Lung (tissue), 12 donors: Measurements from ENCODE around the gene TTC32. TPM values are rescaled to one million over a fixed set of nuclear protein-coding genes. Genes with fewer than 3 reads are reported as not detected.

ENCODE experiments used
- ATAC-seq: fragments of 200-7000 bp; cut with Tn5 transposase; one replicate; pipeline ENCODE4 v1.9.1; 2020; ENCODE audit warnings: moderate number of reproducible peaks; ENCODE audit not compliant: insufficient read depth, low FRiP score
- DNase-seq, 3 donors: peaks; one replicate each; pipeline ENCODE4 v3.0.0-alpha.2; 2013 to 2017
- H3K27ac ChIP-seq, 2 donors: one replicate each; pipeline ENCODE4 v1.5.1; 2013; ENCODE audit warnings: mild to moderate bottlenecking in 2 of 2, moderate library complexity in 2 of 2, control low read depth in 1 of 2, inconsistent platforms in 1 of 2, low read depth in 1 of 2, low read length in 1 of 2
- H3K27me3 ChIP-seq, 3 donors: one replicate each; pipeline ENCODE4 v1.5.1; 2013; ENCODE audit warnings: low read length in 2 of 3; ENCODE audit not compliant: control insufficient read depth in 3 of 3, insufficient read depth in 3 of 3
- H3K36me3 ChIP-seq, 4 donors: one replicate each; pipeline ENCODE4 v1.5.1; 2013; ENCODE audit warnings: low read length in 4 of 4, mild to moderate bottlenecking in 1 of 4, moderate library complexity in 1 of 4; ENCODE audit not compliant: control insufficient read depth in 4 of 4, insufficient read depth in 4 of 4
- H3K4me1 ChIP-seq, 5 donors: one replicate each; pipeline ENCODE4 v1.5.1; 2013; ENCODE audit warnings: low read length in 5 of 5, mild to moderate bottlenecking in 2 of 5, moderate library complexity in 1 of 5; ENCODE audit not compliant: control insufficient read depth in 5 of 5, insufficient read depth in 5 of 5
- H3K4me3 ChIP-seq: one replicate; pipeline ENCODE4 v1.5.1; 2013; ENCODE audit warnings: mild to moderate bottlenecking, control low read depth, moderate library complexity
- H3K9ac ChIP-seq, 2 donors: one replicate each; pipeline ENCODE4 v1.5.1; 2013; ENCODE audit warnings: low read length in 2 of 2, control low read depth in 1 of 2; ENCODE audit not compliant: insufficient read depth in 1 of 2
- H3K9me3 ChIP-seq, 4 donors: one replicate each; pipeline ENCODE4 v1.5.1; 2013; ENCODE audit warnings: low read length in 3 of 4, mild to moderate bottlenecking in 1 of 4, moderate library complexity in 1 of 4; ENCODE audit not compliant: control insufficient read depth in 4 of 4, insufficient read depth in 3 of 4
- WGBS, 2 donors: extraction: QIAGEN DNeasy Blood & Tissue Kit; methylation state at CpG; one replicate each; pipeline ENCODE4 v1.1.7; 2013; 5-methylcytosine and 5-hydroxymethylcytosine counted together
- polyA plus RNA-seq, 2 donors: library from polyadenylated mRNA; stranded (reverse); fragments of 200-250 nt; gene quantifications; one replicate each; pipeline ENCODE4 v1.2.1, GENCODE V29; 2013
- total RNA-seq, 2 donors: library from RNA; depleted of rRNA in 1 of 2; stranded (reverse); fragments of >200 nt in 1 of 2; gene quantifications; one replicate each; pipeline ENCODE4 v1.2.1, GENCODE V29; 2014 to 2021
- TF ChIP-seq, protein P1 (sequence below): IDR thresholded peaks from 2 replicates; pipeline ENCODE4 v1.5.1; 2012; ENCODE audit warnings: mild to moderate bottlenecking; ENCODE audit errors: control extremely low read depth, extremely low read depth
- donor health status: control.
- donor health status: control.
- donor health status: Bipolar disorder and iron deficiency.
- donor health status: healthy.
- donor health status: DM: yes; HTN: yes; CAD: no.

The TTC32 gene
- total and polyA plus RNA-seq, 4 donors = 11.5 to 47.3 (median 16.2) TPM

DNA sequence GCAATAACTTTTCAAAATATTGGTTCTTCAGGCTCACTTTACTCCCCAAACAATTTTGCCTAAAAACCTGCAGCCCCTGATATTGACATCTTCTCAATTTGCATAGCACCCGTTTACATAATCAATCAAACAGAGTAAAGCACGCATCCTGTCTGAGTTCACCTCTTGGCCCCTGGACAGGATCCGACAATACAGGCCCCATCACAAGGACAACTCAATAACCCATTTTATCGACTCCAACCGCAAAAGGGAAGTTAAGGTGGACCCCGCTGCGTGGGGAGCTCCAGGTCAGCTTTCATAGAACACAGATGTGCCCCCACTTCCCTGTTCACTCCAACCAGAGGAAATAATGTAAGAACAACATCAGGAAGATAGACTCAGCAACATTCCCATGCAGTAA lies 44.7 kb downstream of the TTC32 start:
- no peak for ATAC-seq
- Histone ChIP-seq H3K36me3 (no peaks in the 10 kb centered on the region), H3K9me3 (no peaks in the 10 kb centered on the region), H3K27me3 (no peaks in the 10 kb centered on the region), H3K27ac (no peak overlapping the region), H3K4me3 (no peak overlapping the region), H3K9ac (no peak overlapping the region), H3K4me1 (peaks cover 0 to 19% (median 0%) of the 10 kb centered on the region in 5 donors)
- TF ChIP-seq, protein P1, sequence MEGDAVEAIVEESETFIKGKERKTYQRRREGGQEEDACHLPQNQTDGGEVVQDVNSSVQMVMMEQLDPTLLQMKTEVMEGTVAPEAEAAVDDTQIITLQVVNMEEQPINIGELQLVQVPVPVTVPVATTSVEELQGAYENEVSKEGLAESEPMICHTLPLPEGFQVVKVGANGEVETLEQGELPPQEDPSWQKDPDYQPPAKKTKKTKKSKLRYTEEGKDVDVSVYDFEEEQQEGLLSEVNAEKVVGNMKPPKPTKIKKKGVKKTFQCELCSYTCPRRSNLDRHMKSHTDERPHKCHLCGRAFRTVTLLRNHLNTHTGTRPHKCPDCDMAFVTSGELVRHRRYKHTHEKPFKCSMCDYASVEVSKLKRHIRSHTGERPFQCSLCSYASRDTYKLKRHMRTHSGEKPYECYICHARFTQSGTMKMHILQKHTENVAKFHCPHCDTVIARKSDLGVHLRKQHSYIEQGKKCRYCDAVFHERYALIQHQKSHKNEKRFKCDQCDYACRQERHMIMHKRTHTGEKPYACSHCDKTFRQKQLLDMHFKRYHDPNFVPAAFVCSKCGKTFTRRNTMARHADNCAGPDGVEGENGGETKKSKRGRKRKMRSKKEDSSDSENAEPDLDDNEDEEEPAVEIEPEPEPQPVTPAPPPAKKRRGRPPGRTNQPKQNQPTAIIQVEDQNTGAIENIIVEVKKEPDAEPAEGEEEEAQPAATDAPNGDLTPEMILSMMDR = no peak
- 36 to 56% methylated on average over 7 of the region's 7 CpGs for WGBS, 2 donors
- DNase-seq = peak in 1 of 3 donors; percentile 16

DNA sequence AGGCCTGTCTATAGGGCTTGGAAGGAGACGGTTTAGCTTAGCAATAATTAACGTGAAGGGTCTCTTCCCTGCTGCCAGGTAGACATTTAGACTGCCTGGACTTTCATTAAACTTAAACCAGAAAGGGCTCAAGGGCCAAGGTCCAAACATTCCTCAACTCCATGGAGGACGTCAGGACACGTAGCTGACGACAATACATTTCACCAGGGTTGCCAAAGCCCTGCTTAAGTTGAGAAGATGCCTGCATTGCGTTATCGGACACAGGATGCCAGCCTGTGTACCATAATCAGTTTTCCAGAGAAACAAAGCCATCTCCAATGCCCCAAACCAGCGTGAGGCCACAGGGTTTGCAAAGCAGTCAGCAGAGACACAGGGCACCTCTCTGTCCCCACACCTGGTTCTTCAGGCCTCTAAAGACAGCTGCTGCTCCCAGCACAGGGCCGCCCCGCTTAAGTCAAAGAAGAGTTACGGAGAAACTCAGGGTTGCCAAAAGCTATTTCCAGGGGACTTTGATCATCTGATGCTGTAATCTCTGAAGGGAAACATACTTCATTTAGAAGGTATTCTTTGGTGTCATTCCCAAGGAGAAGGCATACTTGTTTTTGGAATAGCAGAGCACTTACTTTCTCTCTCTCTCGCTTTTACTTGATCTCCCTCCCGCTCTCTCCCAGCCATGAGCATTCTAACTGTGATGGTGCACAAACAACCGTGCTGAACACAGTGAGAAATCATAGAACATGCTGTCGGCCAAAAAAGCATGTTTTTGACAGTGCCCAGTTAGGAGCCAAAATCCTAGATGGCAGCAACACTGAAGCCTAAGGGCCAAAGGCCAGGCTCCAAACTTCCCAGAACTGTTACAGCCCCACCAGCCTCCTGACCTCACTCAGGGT lies 46.0 kb downstream of the TTC32 start:
- Histone ChIP-seq H3K9me3 (no peaks in the 10 kb centered on the region), H3K27ac (no peak overlapping the region), H3K27me3 (no peaks in the 10 kb centered on the region), H3K36me3 (no peaks in the 10 kb centered on the region), H3K4me1 (peaks cover 0 to 19% (median 0%) of the 10 kb centered on the region in 5 donors), H3K9ac (no peak overlapping the region), H3K4me3 (no peak overlapping the region)
- ATAC-seq = no peak
- WGBS, 2 donors = 84 to 90% methylated on average over 15 of the region's 15 CpGs
- DNase-seq = peak in 1 of 3 donors; percentile 4
- TF ChIP-seq, protein P1 = no peak

DNA sequence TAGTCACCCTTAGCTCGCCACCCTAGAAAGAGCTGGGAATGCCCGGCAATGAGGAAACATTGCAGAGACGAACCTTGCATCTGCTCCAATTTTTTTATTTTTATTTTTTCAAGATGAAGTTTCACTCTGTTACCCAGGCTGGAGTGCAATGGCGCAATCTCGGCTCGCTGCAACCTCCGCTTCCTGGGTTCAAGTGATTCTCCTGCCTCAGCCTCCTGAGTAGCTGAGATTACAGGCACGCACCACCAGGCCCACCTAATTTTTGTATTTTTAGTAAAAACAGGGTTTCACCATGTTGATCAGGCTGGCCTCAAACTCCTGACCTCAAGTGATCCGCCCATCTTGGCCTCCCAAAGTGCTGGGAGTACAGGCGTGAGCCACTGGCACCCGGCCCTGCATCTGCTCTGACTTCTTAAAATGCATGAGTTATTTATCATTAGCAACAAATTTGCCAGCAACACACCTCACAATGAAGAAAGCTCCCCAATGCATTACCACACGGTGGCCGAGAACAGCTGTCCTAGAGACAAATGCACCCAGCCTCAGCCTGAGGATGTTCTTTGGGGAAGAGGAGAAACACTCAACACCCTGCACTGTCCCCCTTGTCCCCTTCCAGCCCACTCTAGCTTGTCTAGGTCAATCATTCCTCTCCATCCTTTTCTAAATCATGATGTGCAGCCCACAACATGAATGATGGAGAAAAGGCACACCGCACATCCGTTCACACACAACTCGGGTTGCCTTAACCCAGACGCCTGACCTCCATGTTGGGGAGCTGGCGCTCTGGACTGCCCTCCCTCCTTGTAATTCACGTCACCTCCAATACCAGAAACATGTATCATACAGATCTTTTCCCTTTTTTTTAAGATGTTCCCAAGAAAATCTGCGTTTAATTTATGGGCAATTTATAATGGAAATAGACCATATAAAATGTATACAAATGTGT lies 46.9 kb downstream of the TTC32 start:
- Histone ChIP-seq H3K36me3 (no peaks in the 10 kb centered on the region), H3K4me1 (peaks cover 0 to 17% (median 0%) of the 10 kb centered on the region in 5 donors), H3K9ac (no peak overlapping the region), H3K27me3 (no peaks in the 10 kb centered on the region), H3K27ac (no peak overlapping the region), H3K4me3 (no peak overlapping the region), H3K9me3 (no peaks in the 10 kb centered on the region)
- 93 to 95% methylated on average over 20 of the region's 20 CpGs for WGBS, 2 donors
- no peak for DNase-seq
- ATAC-seq = no peak
- TF ChIP-seq, protein P1 = no peak
